A549 (cell line): ENCODE results near the gene TAOK3.

ENCODE experiments used
- CBX8 ChIP-seq: fragments of 200-600 bp; sonication (generic); IDR thresholded peaks from 2 replicates; pipeline ENCODE4 v1.6.1; 2016
- CTCF ChIP-seq: fragments of >200 bp; sonication (Bioruptor Twin); formaldehyde crosslinking; IDR thresholded peaks from 3 replicates; pipeline ENCODE4 v1.5.1; 2016
- HDAC2 ChIP-seq: fragments of 200-600 bp; sonication (generic); IDR thresholded peaks from 2 replicates; pipeline ENCODE4 v1.6.1; 2016
- HOXB5 ChIP-seq: fragments of 250-450 bp; sonication (Bioruptor Pico); IDR thresholded peaks from 2 replicates; pipeline ENCODE4 v1.5.0; 2020; ENCODE audit warnings: mild to moderate bottlenecking, moderate library complexity
- MAZ ChIP-seq: fragments of 150-350 bp; IDR thresholded peaks from 2 replicates; pipeline ENCODE4 v1.6.1; 2014; ENCODE audit warnings: antibody characterized with exemption, low read depth, low read length, borderline replicate concordance
- POLR2A ChIP-seq: IDR thresholded peaks from 2 replicates; pipeline ENCODE4 v1.6.1; 2012; ENCODE audit warnings: mild to moderate bottlenecking, low read length
- ZFP36 ChIP-seq: fragments of 450-650 bp; IDR thresholded peaks from 2 replicates; pipeline ENCODE4 v1.6.1; 2014; ENCODE audit warnings: borderline replicate concordance; ENCODE audit not compliant: partially characterized antibody
- ZNF302 ChIP-seq: fragments of 250-450 bp; sonication (Bioruptor Pico); IDR thresholded peaks from 2 replicates; pipeline ENCODE4 v1.9.0; 2021; ENCODE audit warnings: inconsistent platforms, mild to moderate bottlenecking, moderate library complexity

DNA sequence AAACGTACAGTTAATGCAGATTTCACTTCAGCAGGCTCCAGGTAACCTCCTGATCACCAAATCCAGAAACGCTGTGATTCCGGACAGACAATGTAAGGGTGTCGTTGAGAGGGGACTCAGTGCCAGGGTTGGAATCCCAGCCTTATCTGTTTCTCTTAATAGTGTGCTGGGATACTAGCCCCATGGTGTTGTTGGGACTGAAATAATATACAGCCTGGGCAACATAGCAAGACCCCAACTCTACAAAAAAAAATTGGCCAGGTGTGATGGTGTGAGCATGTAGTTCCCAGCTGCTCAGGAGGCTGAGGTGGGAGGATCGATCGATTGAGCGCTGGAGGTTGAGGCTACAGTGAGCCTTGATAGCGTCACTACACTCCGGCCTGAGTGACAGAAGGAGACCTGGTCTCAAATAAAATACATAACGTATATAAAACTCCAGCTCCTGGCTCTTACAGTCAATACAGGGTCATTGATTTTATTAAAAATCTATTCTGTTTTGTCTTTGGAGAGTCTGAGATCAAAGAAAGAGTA, 235.5 kb downstream of the TAOK3 start:
- TF ChIP-seq MAZ (no peak), HOXB5 (CRISPR knock-in tag) (no peak), HDAC2 (no peak), CTCF (no peak), ZNF302 (CRISPR knock-in tag) (no peak), POLR2A (no peak), CBX8 (no peak), ZFP36 (no peak)
